ENCODE data around the gene BARHL2.

Gene BARHL2

GRCh38 chr1:90716552-90717355 is at the start of gene BARHL2:
TSS of gene BARHL2 (minus strand) at chr1:90717302. CDS start at chr1:90717195, 107 bp downstream.
- no peak for DNase-seq (ENCODE audit: low read depth)

GRCh38 chr1:90763930-90764329 is 46.8 kb upstream of the BARHL2 start:
- no peak for DNase-seq (ENCODE audit: low read depth)

- no peak for DNase-seq (ENCODE audit: low read depth)
These were observed 46.4 kb upstream of the BARHL2 start for GRCh38 chr1:90763506-90763905.

- DNase-seq (ENCODE audit: low read depth) = no peak
These were observed 44.9 kb upstream of the BARHL2 start for GRCh38 chr1:90761781-90762589.

GRCh38 chr1:90761156-90761555 is 44.1 kb upstream of the BARHL2 start:
- no peak for DNase-seq (ENCODE audit: low read depth)

- no peak for DNase-seq (ENCODE audit: low read depth)
These were observed 36.5 kb upstream of the BARHL2 start for GRCh38 chr1:90753556-90753955.

GRCh38 chr1:90748668-90749067 is 31.6 kb upstream of the BARHL2 start:
- no peak for DNase-seq (ENCODE audit: low read depth)

- DNase-seq (ENCODE audit: low read depth) = no peak
These were observed 29.8 kb upstream of the BARHL2 start for GRCh38 chr1:90746857-90747256.

GRCh38 chr1:90745972-90746371 is 28.9 kb upstream of the BARHL2 start:
- DNase-seq (ENCODE audit: low read depth) = no peak

- no peak for DNase-seq (ENCODE audit: low read depth)
These were observed 15.0 kb upstream of the BARHL2 start for GRCh38 chr1:90732136-90732535.

GRCh38 chr1:90731382-90732050 is 14.4 kb upstream of the BARHL2 start:
- DNase-seq (ENCODE audit: low read depth) = no peak

GRCh38 chr1:90730243-90731022 is 13.3 kb upstream of the BARHL2 start:
- no peak for DNase-seq (ENCODE audit: low read depth)

- no peak for DNase-seq (ENCODE audit: low read depth)
These were observed 12.6 kb upstream of the BARHL2 start for GRCh38 chr1:90729504-90730242.

GRCh38 chr1:90728502-90729287 is 11.6 kb upstream of the BARHL2 start:
- no peak for DNase-seq (ENCODE audit: low read depth)

GRCh38 chr1:90727917-90728501 is 10.9 kb upstream of the BARHL2 start:
- no peak for DNase-seq (ENCODE audit: low read depth)

- DNase-seq (ENCODE audit: low read depth) = no peak
These were observed 9.9 kb upstream of the BARHL2 start for GRCh38 chr1:90726986-90727480.

- DNase-seq (ENCODE audit: low read depth) = no peak
These were observed 9.4 kb upstream of the BARHL2 start for GRCh38 chr1:90726425-90726985.

GRCh38 chr1:90725657-90726424 is 8.7 kb upstream of the BARHL2 start:
- DNase-seq (ENCODE audit: low read depth) = no peak
